ENCODE results near the gene LY6G6D.

GRCh38 chr6:31723245-31723979 lies 8.3 kb downstream of the LY6G6D start, which contains the start of gene MPIG6B:
- TF ChIP-seq EED (CRISPR knock-in tag; IDR thresholded peaks at IDR 0.05) (no peak), FOXM1 (CRISPR knock-in tag; IDR thresholded peaks at IDR 0.05) (no peak), NR3C1 (CRISPR knock-in tag; IDR thresholded peaks at IDR 0.05) (no peak)
- TF ChIP-seq, protein P1, sequence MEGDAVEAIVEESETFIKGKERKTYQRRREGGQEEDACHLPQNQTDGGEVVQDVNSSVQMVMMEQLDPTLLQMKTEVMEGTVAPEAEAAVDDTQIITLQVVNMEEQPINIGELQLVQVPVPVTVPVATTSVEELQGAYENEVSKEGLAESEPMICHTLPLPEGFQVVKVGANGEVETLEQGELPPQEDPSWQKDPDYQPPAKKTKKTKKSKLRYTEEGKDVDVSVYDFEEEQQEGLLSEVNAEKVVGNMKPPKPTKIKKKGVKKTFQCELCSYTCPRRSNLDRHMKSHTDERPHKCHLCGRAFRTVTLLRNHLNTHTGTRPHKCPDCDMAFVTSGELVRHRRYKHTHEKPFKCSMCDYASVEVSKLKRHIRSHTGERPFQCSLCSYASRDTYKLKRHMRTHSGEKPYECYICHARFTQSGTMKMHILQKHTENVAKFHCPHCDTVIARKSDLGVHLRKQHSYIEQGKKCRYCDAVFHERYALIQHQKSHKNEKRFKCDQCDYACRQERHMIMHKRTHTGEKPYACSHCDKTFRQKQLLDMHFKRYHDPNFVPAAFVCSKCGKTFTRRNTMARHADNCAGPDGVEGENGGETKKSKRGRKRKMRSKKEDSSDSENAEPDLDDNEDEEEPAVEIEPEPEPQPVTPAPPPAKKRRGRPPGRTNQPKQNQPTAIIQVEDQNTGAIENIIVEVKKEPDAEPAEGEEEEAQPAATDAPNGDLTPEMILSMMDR (CRISPR knock-in tag; IDR thresholded peaks at IDR 0.05), result no peak
- TF ChIP-seq, protein P2, sequence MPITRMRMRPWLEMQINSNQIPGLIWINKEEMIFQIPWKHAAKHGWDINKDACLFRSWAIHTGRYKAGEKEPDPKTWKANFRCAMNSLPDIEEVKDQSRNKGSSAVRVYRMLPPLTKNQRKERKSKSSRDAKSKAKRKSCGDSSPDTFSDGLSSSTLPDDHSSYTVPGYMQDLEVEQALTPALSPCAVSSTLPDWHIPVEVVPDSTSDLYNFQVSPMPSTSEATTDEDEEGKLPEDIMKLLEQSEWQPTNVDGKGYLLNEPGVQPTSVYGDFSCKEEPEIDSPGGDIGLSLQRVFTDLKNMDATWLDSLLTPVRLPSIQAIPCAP (CRISPR knock-in tag; IDR thresholded peaks at IDR 0.05; ENCODE audit: low read depth), result no peak

Data from HepG2 (cell line).